Stimulated activated CD4-positive, alpha-beta T cell treated with anti-CD3 and anti-CD28 coated beads, TNF-alpha, amount 100 ng/mL, for 48 hours (primary cell): ENCODE measurements around the gene PCDHA3.
"Not testable (repeated sequence)": the region's sequence is repeated elsewhere in the genome, so short reads cannot be mapped to it uniquely, and the experiment has no call there.

Experiments
- DNase-seq, 3 donors: peaks; one replicate each; pipeline ENCODE4 v3.0.0-alpha.2; 2020; ENCODE audit warnings: low read depth in 3 of 3

Gene PCDHA3

GRCh38 chr5:140821375-140822280, 20.8 kb downstream of the PCDHA3 start, which contains the start of gene PCDHA5:
Gene PCDHA5 (plus strand): TSS chr5:140821613.
- peak in 1 of 3 donors; percentile 23 for DNase-seq

DNA sequence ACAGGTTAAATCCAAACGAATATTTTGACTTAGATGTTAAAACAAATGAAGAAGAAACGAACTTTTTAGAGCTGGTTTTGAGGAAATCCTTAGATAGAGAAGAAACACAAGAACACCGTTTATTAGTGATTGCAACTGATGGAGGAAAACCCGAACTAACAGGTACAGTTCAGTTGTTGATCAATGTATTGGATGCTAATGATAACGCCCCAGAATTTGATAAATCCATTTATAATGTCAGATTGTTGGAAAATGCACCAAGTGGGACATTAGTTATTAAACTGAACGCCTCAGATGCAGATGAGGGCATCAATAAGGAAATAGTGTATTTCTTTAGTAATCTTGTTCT, 21.4 kb downstream of the PCDHA3 start:
- DNase-seq, result no peak

GRCh38 chr5:140822969-140823368, 22.1 kb downstream of the PCDHA3 start:
- not testable (repeated sequence) for DNase-seq

DNA sequence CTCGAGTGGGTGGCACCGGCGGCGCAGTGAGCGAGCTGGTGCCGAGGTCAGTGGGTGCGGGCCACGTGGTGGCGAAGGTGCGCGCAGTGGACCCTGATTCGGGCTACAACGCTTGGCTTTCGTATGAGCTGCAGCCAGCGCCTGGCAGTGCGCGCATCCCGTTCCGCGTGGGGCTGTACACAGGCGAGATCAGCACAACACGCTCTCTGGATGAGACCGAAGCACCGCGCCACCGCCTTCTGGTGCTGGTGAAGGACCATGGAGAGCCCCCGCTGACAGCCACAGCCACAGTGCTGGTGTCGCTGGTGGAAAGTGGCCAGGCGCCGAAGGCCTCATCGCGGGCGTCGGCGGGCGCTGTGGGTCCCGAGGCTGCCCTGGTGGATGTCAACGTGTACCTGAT, 22.6 kb downstream of the PCDHA3 start:
- no peak for DNase-seq

GRCh38 chr5:140827704-140828361, 27.0 kb downstream of the PCDHA3 start, which contains the start of gene PCDHA6:
Gene PCDHA6 (plus strand): TSS chr5:140827960. CDS start chr5:140828092, 132 bp downstream.
- DNase-seq, result no peak

GRCh38 chr5:140828362-140828737, 27.5 kb downstream of the PCDHA3 start:
- no peak for DNase-seq

- DNase-seq, result not testable (repeated sequence)
Observed at GRCh38 chr5:140829511-140830501, 28.9 kb downstream of the PCDHA3 start.

DNA sequence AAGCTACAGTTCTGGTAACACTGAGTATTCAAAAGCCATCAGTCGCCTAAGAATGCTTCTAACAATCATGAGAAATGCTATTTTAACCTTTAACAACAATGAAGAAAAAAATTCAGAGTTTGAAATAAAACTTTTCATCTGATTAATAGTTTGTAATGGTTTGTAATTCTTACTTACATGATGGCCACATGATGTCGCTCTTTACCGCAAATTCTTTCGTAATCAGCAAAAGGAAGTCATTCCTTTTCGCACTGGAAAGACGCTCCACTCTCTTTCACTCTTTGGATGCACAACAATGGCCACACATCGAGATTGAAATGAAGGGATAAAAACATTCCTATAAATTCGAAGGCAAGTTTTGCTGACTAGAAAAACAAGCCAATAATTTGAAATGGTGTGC, 33.1 kb downstream of the PCDHA3 start, which contains the start of gene PCDHA7:
Gene PCDHA7 (plus strand): TSS at position 277 of the 400 bp plus-strand sequence. CDS start 115 bp downstream, at position 392.
- DNase-seq, result no peak

GRCh38 chr5:140834439-140835008, 33.7 kb downstream of the PCDHA3 start:
- not testable (repeated sequence) for DNase-seq

DNA sequence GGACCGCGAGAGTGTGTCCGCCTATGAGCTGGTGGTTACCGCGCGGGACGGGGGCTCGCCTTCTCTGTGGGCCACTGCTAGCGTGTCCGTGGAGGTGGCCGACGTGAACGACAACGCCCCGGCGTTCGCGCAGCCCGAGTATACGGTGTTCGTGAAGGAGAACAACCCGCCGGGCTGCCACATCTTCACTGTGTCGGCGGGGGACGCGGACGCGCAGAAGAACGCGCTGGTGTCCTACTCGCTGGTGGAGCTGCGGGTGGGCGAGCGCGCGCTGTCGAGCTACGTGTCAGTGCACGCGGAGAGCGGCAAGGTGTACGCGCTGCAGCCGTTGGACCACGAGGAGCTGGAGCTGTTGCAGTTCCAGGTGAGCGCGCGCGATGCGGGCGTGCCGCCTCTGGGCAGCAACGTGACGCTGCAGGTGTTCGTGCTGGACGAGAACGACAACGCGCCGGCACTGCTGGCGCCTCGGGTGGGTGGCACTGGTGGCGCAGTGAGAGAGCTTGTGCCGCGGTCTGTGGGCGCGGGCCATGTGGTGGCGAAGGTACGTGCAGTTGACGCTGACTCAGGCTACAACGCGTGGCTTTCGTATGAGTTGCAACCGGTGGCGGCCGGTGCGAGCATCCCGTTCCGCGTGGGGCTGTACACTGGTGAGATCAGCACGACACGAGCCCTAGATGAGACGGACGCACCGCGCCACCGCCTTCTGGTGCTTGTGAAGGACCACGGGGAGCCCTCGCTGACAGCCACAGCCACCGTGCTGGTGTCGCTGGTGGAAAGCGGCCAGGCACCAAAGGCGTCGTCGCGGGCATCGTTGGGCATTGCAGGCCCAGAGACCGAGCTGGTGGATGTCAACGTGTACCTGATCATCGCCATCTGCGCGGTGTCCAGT, 35.0 kb downstream of the PCDHA3 start:
- DNase-seq, result no peak

- peak in 1 of 3 donors; percentile 3 for DNase-seq
Observed at GRCh38 chr5:140840978-140841962, 40.4 kb downstream of the PCDHA3 start, which contains the start of gene PCDHA8. Gene PCDHA8 (plus strand): TSS chr5:140841187. CDS start chr5:140841322, 135 bp downstream.

GRCh38 chr5:140842798-140843733, 42.2 kb downstream of the PCDHA3 start:
- no peak for DNase-seq

DNA sequence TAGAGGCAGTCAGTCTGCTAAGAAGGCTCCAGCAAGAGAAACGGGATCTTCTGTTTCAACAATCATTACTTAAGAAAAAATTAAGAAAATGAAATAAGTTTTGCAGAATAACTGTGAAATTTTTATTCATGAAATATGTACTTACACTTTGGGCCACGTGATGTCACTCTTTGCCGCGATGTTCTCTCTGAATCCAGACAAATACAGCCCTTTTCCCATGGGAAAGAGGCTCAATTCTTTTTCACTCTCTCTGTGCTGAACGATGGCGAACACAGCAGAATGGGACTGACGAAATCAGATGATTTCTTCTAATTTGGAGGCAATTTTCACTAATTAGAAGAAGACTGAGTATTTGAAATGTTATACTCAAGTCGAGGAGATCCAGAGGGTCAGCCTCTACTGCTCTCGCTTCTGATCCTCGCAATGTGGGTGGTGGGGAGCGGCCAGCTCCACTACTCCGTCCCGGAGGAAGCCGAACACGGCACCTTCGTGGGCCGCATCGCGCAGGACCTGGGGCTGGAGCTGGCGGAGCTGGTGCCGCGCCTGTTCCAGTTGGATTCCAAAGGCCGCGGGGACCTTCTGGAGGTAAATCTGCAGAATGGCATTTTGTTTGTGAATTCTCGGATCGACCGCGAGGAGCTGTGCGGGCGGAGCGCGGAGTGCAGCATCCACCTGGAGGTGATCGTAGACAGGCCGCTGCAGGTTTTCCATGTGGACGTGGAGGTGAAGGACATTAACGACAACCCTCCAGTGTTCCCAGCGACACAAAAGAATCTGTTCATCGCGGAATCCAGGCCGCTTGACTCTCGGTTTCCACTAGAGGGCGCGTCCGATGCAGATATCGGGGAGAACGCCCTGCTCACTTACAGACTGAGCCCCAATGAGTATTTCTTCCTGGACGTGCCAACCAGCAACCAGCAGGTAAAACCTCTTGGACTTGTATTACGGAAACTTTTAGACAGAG, 47.6 kb downstream of the PCDHA3 start, which contains the start of gene PCDHA9:
Gene PCDHA9 (plus strand): TSS at position 244 of the 964 bp plus-strand sequence. CDS start 114 bp downstream, at position 358.
- DNase-seq, result not testable (repeated sequence)

- DNase-seq, result not testable (repeated sequence)
Observed at GRCh38 chr5:140849831-140850634, 49.2 kb downstream of the PCDHA3 start.
